ENCODE measurements around the gene FOXC1. TPM values are rescaled to one million over a fixed set of nuclear protein-coding genes. Genes with fewer than 3 reads are reported as not detected.

The FOXC1 gene
- polyA plus RNA-seq, 1 donor from 2014 or later = not detected

Other genes with a start within 250 kb of the FOXC1 start
- not detected for gene FOXF2, start 220.3 kb upstream of the FOXC1 start, polyA plus RNA-seq